Neural crest cell (in vitro differentiated cells): ENCODE data around the gene STARD3. TPM values are rescaled to one million over a fixed set of nuclear protein-coding genes. Genes with fewer than 3 reads are reported as not detected.
A peak's percentile ranks its signal among the peaks of the same experiment; 100 is the strongest.

Experiments
- DNase-seq: peaks from one replicate; pipeline ENCODE4 v3.0.0; 2021; ENCODE audit warnings: low read depth, mixed read lengths, low spot score
- H3K27ac Mint-ChIP-seq: one replicate; pipeline ENCODE4 v1.8.0; 2021; ENCODE audit warnings: mild to moderate bottlenecking, mixed read lengths; ENCODE audit not compliant: unreplicated experiment
- H3K27me3 Mint-ChIP-seq: 2 replicates; pipeline ENCODE4 v1.8.0; 2021; ENCODE audit warnings: low read depth, mild to moderate bottlenecking, mixed read lengths
- H3K36me3 Mint-ChIP-seq: 2 replicates; pipeline ENCODE4 v1.8.0; 2021; ENCODE audit warnings: low read depth, mild to moderate bottlenecking, mixed read lengths
- H3K4me1 Mint-ChIP-seq: 2 replicates; pipeline ENCODE4 v1.8.0; 2021; ENCODE audit warnings: mixed read lengths
- H3K4me3 Mint-ChIP-seq: one replicate; pipeline ENCODE4 v1.8.0; 2021; ENCODE audit warnings: mild to moderate bottlenecking, mixed read lengths
- H3K9me3 Mint-ChIP-seq: 2 replicates; pipeline ENCODE4 v1.8.0; 2021; ENCODE audit warnings: mixed read lengths
- total RNA-seq: library from RNA; stranded (reverse); gene quantifications from 2 replicates; pipeline ENCODE4 v1.2.1, GENCODE V29; 2021
- TF ChIP-seq, protein P1 (sequence below): fragments of 200-600 bp; sonication (generic); conservative IDR thresholded peaks from 2 replicates; pipeline ENCODE4 v1.5.0; 2021; ENCODE audit warnings: antibody characterized with exemption, mild to moderate bottlenecking

Gene STARD3
- total RNA-seq, 1 donor from 2014 or later, result 60.6 TPM

GRCh38 chr17:39669897-39670735, 33.2 kb downstream of the STARD3 start:
- no peak overlapping the region for H3K4me3 Mint-ChIP-seq
- H3K4me1 Mint-ChIP-seq, result peaks cover 10% of the 10 kb centered on the region
- H3K9me3 Mint-ChIP-seq, result no peaks in the 10 kb centered on the region
- H3K27me3 Mint-ChIP-seq, result peaks cover 60% of the 10 kb centered on the region
- no peaks in the 10 kb centered on the region for H3K36me3 Mint-ChIP-seq
- TF ChIP-seq, protein P1, sequence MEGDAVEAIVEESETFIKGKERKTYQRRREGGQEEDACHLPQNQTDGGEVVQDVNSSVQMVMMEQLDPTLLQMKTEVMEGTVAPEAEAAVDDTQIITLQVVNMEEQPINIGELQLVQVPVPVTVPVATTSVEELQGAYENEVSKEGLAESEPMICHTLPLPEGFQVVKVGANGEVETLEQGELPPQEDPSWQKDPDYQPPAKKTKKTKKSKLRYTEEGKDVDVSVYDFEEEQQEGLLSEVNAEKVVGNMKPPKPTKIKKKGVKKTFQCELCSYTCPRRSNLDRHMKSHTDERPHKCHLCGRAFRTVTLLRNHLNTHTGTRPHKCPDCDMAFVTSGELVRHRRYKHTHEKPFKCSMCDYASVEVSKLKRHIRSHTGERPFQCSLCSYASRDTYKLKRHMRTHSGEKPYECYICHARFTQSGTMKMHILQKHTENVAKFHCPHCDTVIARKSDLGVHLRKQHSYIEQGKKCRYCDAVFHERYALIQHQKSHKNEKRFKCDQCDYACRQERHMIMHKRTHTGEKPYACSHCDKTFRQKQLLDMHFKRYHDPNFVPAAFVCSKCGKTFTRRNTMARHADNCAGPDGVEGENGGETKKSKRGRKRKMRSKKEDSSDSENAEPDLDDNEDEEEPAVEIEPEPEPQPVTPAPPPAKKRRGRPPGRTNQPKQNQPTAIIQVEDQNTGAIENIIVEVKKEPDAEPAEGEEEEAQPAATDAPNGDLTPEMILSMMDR, result no peak
- no peak overlapping the region for H3K27ac Mint-ChIP-seq
- no peak for DNase-seq

- H3K27ac Mint-ChIP-seq, result no peak overlapping the region
- no peak for DNase-seq
- peaks cover 54% of the 10 kb centered on the region for H3K27me3 Mint-ChIP-seq
These were observed 33.8 kb downstream of the STARD3 start for GRCh38 chr17:39670746-39671145.

GRCh38 chr17:39671651-39672521, 34.9 kb downstream of the STARD3 start:
- Mint-ChIP-seq H3K36me3 (no peaks in the 10 kb centered on the region), H3K4me1 (peaks cover 7% of the 10 kb centered on the region), H3K9me3 (no peaks in the 10 kb centered on the region), H3K27me3 (peaks cover 42% of the 10 kb centered on the region), H3K4me3 (peak overlapping the region; percentile 14), H3K27ac (peak overlapping the region; percentile 1)
- TF ChIP-seq, protein P1, result peak; percentile 64
- peak; percentile 27 for DNase-seq

More at GRCh38 chr17:39670746-39671145, 33.8 kb downstream of the STARD3 start:
- TF ChIP-seq, protein P1, result no peak
- Mint-ChIP-seq H3K9me3 (no peaks in the 10 kb centered on the region), H3K36me3 (no peaks in the 10 kb centered on the region), H3K4me1 (peaks cover 10% of the 10 kb centered on the region), H3K4me3 (no peak overlapping the region)

DNA sequence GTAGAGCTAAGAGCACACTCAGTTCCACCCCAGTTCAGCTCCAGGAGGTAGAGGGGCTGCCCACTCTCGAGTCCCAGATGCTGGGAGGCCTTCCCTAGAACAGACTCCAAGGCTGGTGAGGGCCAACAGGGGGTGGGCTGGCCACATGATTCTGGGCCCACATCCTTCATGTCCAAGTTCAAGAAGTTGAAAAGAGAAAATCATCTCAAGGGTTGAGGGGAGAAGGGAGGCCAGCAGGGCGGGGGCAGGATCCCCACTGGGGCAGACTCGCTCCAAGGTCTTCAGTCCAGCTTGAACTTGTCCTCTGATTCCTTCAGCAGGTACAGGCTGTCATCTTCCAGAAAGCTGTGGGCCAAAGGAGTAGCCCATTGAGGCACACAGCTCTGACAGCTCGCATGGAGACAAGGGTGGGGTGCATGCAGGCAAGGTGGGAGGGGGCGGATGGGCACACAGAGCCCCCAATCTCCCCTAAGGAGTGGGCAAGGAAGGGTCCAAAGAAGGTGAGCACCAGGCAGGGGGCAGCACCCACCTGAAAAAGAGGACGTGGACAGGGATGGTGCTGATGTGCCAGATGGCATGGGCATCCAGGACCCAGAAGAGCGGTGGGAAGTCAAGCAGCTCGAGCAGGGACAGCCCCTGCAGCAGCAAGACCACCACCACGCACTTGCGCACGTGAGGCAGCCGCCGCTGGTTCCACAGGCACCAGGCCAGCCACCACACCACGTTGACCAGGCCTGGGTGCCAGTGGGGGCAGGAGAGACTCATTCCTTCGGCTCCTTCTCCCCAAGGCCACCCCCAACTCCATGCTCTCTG, 35.8 kb downstream of the STARD3 start:
- Mint-ChIP-seq H3K4me3 (no peak overlapping the region), H3K36me3 (no peaks in the 10 kb centered on the region)

More for the DNA sequence above, 35.8 kb downstream of the STARD3 start:
- Mint-ChIP-seq H3K27me3 (peaks cover 36% of the 10 kb centered on the region), H3K27ac (no peak overlapping the region), H3K9me3 (no peaks in the 10 kb centered on the region), H3K4me1 (peaks cover 5% of the 10 kb centered on the region)
- DNase-seq, result no peak
- TF ChIP-seq, protein P1, result no peak
